HG02623 (cell line): ENCODE measurements around the gene FOXO3.

Experiments used
- ATAC-seq: cut with Tn5 transposase; IDR thresholded peaks from one replicate; pipeline ENCODE4 v1.9.1; 2021; ENCODE audit warnings: moderate library complexity; ENCODE audit not compliant: unreplicated experiment

FOXO3 gene

DNA sequence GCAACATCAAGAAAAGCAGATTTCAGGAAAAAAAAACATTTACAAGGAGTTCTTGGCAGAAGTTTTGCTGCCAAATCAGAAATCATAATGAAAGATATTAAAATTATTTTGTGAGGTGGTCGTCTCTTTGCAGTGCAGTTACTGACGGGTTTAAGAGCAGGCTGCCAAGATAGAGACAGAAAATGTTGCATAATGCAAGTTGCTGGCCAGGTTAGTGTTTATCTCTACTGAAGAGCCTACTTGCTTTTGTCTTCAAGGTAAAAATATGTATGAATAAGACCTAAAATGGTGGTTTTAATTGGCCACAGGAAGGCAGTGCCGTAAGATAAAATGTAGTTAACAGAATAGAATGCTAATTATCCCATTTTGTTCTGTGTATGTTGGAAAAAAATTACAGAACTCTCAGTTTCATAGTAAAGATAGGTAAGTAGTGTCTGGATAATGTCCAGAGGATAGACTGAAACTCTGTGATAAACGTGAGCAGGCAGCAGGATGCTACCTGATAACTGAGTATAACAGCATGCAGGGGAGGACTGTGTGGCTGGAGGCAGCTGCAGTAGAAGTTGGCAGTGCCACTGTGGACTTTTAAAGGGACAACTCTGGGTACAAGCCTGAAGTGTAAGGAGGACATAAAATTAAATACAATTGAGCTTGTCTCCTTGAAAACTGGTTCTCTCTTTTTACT, 13.9 kb downstream of the FOXO3 start:
- ATAC-seq = no peak

DNA sequence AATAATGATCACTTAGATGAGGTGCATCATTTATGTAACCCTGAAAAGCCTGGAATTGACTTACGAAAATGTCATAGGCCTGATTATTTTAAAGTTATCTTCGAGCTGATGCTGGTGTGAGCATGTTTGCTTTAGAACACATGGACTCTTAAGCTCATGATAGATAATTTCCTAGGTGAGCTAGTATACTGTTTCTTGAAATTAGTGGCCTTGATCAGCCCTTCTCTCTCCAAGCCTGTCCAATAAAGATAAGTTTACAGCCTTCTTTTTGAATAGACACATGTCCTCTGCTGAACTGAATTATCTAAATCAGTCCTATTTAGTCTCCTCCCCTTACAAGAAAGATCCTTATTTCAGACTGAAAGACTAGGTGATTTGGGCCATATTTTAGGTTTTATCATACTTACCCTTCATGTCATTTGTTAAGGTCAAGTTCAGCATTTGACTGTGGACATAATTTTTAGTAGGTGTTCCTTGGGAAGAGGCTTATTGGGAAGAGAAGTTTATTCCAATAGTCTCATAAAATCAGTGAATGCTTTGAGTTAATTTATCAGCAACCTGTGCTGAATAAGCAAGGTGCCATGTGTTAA, 15.3 kb downstream of the FOXO3 start:
- ATAC-seq = no peak

- no peak for ATAC-seq
Observed at GRCh38 chr6:108576709-108577108, 16.0 kb downstream of the FOXO3 start.

DNA sequence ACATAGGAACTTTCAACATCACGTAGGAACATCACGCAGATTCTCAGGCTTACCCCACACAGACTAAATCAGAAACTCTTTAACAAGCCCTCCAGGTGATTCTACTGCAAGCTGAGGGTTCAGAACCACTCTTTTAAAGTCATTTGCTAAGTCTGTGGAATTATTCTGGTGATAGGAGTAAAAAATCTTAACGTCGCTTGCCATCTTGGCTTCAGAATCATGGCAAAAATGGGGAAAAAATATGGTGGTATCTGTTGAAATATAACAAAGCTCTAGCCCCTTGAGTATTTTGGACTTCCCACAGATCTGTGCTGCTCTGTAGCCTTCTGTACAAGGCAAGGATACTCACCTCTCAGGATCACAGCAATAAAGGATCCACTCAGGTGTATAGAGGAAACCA, 17.4 kb downstream of the FOXO3 start:
- no peak for ATAC-seq

- no peak for ATAC-seq
Observed at GRCh38 chr6:108578595-108579327, 18.0 kb downstream of the FOXO3 start.

- ATAC-seq = no peak
Observed at GRCh38 chr6:108579328-108579721, 18.6 kb downstream of the FOXO3 start.

GRCh38 chr6:108580646-108581045, 19.9 kb downstream of the FOXO3 start:
- no peak for ATAC-seq

DNA sequence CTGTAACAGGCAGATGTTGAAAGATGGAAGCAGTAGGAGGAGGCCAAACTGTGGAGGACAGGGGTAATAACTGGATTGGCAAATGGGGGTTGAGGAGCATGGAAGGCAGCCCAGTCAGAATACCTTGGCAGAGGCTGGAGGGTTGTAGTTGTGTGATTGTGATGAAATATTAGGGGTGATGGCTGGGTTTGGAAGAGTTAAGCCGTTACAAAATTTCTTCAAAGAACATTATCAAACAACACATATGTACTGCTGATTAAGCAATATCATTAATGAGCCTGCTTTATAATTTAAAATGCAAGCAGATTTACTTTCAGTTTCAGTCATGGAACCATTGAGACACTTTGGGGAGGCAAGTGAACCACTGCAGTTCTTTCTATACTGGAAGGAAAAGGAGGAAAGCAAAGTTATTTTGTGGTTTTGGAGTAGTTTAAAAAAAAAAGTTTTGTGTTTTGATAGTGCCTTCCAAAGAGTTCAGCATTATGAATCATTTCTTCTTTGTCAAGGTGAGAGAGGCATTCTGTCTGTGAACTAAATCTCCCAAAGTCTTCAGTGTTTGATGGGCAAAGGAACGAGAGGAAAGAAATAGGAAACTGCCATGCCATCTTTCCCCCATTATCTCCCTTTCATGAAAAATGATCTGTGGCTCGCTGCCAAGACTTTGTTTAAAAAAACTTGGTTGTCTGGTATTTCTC, 20.7 kb downstream of the FOXO3 start:
- ATAC-seq = no peak

DNA sequence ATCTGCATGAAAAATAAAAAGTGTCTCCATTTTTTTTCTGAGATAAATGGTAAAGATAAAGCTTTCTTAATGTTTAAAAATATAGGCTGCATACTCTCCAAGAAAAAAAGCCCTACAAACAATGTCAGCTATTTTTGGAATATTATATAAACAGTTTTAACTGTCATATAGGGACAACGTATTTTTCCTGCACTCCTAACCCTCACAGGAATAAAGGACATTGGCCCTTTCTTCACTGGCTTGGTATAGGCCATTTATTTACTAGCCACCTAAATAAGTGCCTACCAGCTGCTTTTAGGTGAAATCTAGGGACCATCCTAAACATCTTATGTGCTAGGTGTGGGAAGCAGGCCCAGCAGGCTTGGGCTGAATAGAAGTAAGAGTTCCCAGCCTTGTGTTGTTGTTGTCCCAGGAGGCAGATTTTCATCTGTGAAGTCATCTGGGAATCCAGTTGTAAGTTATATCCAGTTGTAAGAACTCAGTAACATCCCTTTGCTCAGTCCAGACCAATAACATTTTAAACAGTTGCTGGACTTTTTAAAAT, 21.3 kb downstream of the FOXO3 start:
- no peak for ATAC-seq

GRCh38 chr6:108582618-108583017, 21.9 kb downstream of the FOXO3 start:
- no peak for ATAC-seq

DNA sequence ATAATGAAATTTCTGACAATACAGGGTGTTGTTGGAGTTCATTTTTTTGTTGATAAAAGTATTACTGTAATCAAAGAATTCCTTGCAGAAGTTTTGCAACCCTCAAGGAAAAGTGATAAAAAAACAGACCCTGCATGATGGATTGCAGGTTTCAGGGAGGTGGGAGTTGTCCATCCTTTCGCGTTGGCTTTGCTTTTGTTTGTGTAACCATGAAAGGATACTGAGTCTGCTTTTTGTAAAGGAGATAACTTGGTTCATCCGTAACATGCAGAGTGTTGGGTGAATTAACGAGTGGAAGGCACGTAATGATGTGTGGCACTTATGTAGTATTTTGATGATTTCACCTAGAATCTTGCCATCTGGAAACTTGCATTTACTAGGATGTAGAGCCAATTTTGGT, 23.6 kb downstream of the FOXO3 start:
- ATAC-seq = no peak

DNA sequence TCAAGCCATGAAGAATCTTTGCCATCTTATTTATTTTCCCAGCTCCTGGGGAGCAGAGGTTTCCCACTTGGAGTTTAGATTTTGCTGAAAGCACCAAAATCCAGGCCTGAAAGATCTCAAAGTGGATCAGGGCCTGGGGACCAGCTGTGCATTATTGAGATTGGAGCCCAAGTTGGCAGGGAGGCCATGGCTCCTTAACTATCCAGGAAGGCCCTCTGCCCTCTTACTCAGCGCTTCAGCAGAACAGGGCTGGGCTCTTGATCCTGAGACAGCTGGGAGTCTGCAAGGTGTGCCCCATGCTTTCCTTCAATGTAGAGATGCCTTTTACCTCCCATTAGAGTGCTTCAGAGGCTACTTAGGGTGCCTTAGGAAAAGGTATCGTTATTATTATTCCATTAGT, 24.6 kb downstream of the FOXO3 start:
- ATAC-seq = no peak

- ATAC-seq = no peak
Observed at GRCh38 chr6:108585921-108586536, 25.3 kb downstream of the FOXO3 start.

- ATAC-seq = no peak
Observed at GRCh38 chr6:108587258-108588059, 26.7 kb downstream of the FOXO3 start.

- no peak for ATAC-seq
Observed at GRCh38 chr6:108588586-108588985, 27.9 kb downstream of the FOXO3 start.

DNA sequence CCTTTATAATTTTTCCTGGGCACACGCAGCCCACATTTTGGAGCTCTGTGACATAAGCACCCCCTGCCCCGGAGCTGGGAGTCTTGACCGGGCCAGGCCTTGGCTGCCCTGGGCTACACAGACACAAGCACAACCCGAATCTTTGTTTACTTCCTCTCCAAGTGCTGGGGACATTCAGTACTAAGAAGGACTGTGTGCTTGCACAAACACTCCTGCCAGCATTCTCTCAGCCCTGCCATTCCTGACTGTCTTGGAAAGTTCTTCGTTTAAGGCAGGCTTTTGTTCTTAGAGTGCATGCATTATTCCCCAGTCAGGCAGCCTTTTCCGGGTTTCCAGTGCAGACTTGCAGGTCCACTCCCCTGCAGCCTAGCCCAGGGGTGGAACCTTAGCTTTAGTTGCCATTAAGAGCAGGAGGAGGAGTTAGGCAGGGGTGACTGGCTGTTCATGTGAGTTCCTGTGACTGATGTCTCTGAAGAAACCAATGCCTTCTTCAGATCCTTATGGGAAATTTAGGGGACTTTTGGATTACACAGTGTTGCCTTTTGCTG, 28.6 kb downstream of the FOXO3 start:
- no peak for ATAC-seq

GRCh38 chr6:108591040-108591816, 30.5 kb downstream of the FOXO3 start:
- no peak for ATAC-seq

DNA sequence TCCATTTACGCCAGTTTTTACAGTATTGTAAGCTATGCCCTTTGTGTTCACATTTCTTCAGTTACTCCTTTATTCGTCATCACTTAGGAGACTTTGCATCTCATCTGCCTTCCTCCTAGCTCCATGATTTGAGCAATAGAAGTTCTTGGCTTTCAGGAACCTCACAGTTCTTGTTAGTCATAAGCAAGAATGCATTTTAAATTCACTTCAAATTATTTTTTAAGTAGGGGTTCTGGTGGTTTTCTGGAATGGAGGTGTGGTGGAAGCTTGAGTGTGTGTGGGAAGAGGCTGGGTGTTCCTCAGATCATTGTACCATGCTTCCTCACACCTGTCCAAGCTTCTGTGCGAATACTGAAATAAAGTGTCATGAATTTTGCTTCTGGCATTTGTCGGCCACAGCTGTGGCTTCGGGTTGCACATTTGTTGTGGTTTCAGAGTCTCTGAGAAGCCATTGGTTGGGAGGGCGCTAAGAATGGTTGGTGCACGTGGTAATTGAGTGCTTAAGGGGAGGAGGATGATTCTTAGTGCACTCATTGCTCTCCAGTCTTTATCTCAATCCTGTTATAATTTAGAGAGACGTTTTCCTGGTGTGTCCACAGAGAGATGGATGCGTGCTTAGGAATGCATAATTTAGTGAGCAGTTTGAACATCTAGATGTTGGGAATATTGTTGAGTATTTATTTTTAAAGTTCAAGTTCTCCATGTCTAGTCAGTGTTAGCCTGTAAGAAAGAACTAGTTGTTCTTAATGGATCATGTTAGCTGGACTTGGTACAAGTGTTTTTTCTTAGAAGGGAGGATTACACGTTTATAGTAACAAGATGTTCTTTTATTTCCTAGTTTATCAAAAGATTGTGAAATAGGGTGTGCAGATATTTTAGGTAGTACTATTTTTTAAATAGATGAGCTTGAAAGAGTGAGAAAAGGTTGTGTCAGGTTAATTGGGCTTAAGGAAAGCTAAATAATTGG, 31.9 kb downstream of the FOXO3 start:
- peak; percentile 83 for ATAC-seq
